Stimulated activated CD8-positive, alpha-beta memory T cell treated with anti-CD3 and anti-CD28 coated beads, Interleukin-7, amount 100 ng/mL, for 48 hours (primary cell): ENCODE data around the gene SHF.
"Not testable (repeated sequence)": the region's sequence is repeated elsewhere in the genome, so short reads cannot be mapped to it uniquely, and the experiment has no call there.

Source experiments
- DNase-seq, 2 donors: peaks; one replicate each; pipeline ENCODE4 v3.0.0-alpha.2; 2020; ENCODE audit warnings: low read depth in 1 of 2; ENCODE audit errors: extremely low read depth in 1 of 2

Gene SHF, protein sequence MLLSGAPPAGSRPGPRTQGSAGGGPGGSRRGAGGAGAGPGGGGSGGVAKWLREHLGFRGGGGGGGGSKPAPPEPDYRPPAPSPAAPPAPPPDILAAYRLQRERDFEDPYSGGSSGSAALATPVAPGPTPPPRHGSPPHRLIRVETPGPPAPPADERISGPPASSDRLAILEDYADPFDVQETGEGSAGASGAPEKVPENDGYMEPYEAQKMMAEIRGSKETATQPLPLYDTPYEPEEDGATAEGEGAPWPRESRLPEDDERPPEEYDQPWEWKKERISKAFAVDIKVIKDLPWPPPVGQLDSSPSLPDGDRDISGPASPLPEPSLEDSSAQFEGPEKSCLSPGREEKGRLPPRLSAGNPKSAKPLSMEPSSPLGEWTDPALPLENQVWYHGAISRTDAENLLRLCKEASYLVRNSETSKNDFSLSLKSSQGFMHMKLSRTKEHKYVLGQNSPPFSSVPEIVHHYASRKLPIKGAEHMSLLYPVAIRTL

DNA sequence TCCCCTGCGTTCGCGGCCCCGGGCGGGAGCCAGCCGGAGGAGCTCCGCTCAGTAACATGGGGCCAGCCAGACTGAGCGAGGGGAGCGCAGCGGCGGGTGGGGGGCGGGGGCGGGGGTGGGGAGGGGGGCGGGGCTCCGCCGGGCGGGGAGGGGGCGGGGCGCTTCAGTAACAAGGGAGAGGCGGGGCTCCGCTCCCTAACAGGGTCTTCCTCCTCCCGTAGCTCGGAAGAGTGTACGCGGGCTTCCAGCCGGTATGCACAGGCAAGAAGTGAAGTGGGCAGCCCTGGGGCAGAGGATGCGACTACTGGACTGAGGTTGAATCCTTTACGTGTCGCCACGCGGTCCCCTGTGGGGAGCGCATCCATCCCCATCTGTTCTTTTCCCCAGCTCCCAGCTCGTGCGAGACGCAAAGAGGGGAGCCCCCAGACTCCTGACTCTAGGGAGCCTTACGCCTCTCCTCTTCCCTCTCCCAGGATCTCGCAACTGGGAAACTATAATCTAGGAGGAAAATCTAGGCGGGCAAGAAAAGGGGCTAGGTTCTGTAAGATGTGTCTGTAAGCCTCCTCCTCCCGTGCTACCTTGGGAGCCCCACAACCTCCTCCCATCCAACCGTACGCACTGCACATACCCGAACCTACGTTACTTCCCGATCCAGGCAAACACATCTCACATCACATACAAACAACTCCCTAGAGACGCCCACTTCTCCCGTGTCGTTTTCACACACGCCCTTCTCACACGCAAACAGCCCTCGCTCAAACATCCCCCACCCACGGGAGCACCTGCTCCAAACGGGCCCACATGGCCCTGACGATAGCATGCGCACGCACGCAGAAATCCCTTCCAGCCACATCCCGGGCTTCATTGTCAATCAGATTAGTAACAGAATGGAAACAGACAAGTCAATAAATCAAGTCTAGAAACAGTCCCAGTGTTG lies at the start of gene SHF:
TSS of gene SHF (minus strand) at position 73 of the 937 bp plus-strand sequence. CDS start at position 58, 15 bp downstream.
- peak in 1 of 2 donors; percentile 65 for DNase-seq

DNA sequence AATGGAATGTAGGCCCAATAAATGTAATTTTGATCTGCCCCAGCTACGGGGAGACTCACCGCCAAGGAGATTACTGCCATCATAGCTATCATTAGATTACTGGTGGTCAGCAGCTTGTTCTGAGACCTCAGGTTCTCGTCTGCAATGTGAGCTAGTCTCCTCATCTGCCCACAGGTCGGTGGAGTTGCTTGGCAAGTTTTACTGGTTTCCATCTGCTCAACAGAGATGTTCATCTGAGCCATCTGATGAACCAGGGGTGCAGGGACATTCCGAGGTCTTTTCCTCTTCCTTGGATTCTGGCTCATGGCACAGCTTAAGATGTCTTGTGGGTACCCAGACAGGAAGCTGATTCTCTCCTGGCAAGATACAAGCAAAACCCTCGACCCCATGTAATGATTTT lies 49.0 kb upstream of the SHF start:
- not testable (repeated sequence) for DNase-seq

DNA sequence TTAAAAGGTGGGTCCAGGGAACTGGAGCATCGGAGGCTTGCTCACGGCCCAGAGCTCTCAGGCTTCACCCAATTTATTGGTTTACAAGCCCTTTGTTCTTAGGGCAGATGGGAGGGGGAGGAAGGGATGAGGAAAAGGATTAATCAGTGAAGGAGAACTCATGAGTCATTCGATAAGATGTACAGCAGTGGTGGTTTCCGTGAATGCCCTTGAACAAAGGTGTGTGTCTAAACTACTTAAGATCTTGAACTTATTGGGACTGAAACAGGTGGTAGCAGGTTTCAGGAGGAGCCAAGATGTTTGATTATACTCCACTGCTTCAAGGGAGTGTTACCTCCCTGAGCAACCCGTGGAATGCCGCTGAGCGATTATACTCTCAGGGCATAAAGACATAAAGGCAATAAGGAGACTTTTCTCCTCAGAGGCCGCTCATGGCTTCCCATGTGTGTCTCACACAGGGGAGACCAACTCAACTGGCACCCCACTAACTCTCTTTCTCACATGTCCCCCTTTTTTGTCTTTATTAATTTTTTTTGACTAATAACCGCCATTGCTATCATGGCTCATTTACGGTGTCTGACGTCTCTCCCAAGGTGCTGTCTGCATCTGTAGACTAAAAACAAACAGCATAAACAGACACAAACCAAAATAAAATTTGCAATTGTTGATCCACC lies 46.9 kb upstream of the SHF start:
- no peak for DNase-seq

DNA sequence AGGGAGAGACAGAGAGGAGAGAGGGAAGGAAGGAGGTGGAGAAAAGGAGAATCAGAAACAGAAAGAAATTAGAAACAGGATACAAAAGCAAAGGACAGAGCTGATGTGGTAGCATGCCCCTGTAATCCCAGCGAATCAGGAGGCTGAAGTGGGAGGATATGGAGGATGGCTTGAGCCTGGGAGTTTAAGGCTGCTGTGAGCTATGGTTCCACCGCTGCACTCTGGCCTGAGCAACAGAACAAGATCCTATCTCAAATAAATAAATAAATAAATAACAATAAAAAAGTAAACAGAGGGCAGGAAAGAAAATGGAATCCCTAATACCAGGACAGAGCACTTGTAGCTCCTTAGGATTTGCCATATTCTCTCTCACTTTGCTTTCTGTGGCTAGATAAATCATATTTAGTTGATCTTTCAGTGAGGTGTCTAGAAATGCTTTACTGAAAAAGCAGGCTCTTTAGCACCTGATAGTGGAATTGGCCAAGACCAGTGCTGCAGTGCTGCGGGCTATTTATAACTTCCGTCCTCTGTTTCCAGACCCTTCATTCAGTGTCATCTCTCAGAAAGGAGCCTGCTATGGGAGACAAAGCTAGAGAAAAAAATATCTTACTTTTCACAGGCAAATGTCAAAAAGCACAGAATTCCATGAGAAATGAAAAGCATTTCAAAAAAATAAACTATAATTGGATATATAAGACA lies 44.2 kb upstream of the SHF start:
- DNase-seq, result no peak

DNA sequence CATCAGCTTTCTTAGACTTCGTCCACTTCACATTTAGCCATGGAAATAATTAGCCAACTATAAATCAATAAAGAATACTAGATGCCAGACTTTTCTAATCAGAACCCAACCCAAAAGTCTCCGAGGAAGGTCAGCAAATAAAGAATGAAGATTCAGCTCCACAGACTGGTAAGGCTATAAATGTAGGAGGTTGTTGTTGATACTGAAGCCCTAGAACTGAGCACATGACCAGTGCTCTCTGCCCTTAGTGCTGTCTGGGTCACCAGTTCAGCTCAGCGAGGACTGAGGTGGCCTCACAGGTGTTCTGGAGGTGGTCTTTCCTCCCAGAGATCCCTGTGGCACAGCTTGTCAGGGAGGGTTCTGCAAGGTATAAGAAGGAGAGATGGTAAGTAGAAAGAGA lies 43.4 kb upstream of the SHF start:
- DNase-seq, result no peak

DNA sequence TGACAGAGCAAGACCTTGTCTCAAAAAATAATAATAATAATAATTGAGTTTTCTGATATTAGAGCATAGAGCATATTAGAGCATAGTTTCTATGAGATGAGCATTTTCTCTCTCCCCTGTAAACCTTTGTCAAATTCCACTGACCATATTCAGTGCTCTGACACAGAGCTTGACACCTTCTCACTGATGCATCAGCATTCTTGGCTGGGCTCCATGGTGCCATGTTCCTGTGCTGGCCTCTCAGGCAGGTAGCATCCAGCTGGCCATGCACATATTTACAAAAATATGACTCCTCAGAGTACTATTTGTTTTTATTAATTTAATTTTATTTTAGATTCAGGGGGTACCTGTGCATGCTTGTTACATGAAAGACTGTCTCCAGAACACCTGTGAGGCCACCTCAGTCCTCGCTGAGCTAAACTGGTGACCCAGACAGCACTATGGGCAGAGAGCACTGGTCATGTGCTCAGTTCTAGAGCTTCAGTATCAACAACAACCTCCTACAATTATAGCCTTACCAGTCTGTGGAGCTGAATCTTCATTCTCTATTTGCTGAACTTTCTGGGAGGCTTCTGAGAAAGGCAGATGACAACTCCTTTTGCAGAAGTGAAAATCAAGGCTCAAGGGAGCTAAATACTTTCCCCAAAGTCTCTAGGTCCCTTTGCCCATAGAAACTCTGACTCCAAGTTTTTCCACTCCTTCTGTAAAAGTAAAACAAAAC lies 42.6 kb upstream of the SHF start:
- DNase-seq, result no peak

DNA sequence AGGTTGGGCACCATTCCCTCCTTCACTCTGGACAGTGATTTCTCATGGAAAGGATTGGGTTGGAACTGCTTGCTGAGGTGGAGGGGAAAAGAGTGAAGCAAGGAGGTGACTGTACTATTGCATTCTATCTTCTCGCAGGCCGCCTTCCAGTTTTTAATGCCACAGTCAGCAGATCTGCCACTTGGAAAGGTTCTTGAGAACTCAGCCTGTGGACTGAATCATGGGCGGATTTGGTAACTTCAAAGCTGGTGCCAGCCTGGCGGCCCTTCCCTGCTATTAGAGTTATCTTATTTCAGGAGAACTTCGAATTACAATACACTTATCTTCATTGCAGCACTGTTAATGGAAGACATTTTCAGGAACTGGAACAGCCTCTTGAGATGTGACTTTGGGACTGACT lies 41.2 kb upstream of the SHF start:
- DNase-seq, result no peak

DNA sequence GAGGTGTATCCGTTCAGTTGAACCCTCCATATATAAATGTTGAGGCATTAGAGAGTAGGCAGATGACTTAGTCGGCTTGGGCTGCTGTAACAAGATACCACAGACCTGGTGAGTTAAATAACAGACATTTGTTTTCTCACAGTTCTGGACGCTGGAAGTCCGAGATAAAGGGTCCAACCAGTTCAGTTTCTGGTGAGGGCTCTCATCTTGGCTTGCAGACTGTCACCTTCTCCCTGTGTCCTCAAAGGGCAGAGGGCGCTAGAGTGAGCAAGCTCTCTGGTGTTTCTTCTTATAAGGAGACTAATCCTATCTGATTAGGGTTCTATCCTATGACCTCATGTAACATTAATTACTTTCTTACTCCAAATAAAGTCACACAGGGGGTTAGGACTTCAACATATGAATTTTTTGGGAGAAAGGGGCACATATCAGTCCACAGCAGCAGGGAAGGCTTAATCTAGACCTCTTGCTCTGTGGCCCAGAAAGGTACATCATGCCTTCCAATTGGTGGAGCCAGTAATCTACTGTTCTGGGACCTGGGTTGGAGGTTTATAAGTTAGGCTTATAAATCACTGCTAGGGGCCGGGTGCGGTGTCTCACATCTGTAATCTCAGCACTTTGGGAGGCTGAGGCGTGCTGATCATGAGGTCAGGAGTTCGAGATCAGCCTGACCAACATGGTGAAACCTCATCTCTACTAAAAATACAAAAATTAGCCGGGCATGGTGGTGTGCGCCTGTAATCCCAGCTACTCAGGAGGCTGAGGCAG lies 37.9 kb upstream of the SHF start:
- DNase-seq, result no peak

DNA sequence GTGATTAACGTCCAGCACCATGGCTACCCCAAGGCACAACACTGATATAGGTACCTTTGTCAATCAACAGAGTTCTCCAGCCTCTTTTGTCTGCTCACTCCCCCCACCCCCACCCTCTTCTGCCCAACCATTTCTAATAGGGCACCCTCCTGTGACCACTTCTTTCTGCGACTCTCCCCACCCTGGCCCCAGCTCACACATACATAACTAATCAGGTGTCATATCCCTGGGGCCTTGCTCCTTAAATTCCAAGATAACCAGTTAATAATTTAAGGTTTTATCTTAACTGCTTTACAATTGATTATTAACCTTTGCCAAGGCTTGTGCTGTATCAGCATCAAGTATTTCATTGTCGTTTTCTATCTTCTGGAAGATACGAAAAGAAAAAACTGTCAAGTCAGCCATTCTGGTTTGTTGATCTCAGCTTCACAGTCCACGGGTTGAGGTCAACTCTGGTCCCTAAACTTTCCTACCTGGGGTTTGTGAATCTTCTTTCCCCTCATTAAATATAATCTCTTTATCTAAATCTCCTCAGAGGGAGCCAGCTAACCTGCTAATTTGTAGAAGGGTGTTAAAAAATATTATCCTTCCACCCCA lies 37.0 kb upstream of the SHF start:
- no peak for DNase-seq

DNA sequence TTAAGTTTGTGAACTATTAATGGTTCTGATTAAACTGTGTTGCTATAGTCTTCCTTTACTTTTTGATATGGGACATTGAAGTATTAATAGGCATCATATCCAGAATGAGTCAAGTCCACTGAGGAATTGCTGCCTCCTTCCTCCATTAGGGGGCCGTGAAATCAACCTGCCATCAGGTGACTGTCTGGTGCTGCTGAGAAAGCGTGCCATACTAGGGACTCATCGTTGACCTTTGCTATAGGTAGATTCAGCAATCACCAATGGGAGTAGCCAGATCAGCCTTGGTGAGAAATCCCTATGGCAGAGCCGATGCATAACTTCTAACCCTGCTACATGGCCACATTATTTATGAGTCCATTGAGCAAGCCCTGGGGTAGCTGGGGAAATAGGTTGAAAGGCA lies 34.2 kb upstream of the SHF start:
- no peak for DNase-seq

DNA sequence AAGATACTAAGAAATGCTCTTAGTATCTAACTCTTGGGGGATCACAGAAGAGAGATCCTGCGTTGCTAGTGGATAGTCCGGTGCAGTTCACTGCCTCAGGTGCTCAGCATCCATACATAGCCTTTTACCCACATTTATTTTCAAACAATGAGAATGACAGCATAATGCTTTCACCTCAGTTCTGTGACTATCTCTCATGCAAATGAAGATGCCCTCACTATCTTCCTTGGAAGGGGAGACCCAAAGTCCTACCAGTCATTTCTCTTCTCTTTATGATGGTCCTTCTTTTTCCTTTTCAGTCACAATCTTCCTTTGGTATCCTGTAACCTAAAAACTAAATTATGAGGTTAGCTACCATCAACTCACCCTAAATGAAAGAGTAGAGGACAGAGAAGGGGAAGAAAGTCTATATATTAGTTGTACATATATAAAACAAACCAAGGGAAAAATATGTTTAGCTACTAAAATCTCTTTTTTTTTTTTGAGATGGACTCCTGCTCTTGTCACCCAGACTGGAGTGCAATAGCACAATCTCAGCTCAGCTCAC lies 33.4 kb upstream of the SHF start:
- no peak for DNase-seq

DNA sequence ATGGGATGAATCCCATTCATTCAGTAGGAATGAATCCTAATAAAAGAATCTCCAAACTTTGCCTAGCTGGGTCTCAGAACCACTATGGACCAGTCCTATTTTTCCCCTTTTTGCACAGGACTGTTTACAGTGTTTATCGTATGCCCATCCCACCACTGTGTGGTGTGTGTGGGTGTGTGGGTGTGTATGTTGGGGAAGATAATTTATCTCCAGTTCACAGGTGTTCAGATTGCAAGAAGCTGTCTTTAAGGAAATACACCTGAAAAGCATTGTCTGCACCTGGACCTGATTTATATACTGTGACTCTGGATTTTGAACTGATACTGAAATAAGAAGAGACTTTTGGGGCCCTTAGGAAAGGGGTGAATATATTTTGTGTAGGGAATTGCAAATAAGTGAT lies 24.7 kb upstream of the SHF start:
- DNase-seq, result no peak

DNA sequence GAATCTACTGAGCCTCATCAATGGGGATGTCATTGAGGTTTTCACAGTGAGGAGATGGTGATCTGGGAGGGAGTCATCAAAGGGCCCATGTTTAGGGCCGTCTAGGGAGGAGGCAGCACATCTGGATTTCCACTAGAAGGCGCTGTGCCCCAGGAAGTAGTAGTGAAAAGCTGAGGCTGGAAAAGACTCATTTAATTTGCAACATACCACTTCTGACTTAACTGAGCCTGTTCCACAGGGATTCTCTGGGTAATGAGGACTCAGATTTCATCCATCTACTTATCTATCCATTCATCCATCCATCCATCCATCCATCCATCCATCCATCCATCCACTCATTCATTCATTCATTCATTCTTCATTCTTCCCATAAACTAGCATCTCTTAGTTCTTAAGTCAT lies 17.4 kb upstream of the SHF start:
- peak in 1 of 2 donors; percentile 56 for DNase-seq

DNA sequence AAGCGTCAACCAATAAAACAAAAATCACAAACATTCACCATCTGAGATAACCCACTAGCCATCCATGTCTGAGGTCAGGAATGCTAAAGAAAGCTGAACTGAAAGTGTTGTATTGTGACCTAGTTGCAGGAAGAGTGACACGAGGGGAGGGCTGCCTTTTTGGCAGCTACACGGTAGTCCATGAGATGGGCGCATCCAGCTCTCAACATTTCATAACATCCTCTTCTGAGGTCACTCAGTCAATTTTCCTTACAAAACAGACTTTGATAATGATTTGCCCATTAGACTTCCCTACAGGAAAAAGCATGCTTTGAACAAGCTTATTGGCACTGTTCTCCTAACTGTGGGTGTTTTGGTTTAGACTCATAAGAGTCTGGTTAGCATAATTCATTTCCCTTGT lies 15.4 kb upstream of the SHF start:
- no peak for DNase-seq

DNA sequence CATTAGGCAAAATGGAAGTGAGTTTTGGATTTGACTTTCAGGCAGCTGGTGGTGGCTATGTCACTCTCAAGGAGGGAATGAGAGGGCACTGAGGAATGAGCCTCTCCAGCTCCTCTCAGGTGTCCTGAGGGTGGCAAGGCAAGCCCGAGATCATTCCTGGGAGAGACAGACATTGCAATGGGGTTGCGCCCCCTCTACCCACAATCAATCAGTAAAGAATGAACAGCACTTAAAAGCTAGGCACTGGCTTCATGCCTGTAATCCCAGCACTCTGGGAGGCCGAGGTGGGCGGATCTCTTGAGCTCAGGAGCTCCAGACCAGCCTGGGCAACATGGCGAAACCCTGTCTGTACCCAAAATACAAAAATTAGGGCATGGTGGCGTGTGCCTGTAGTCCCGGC lies 14.1 kb upstream of the SHF start:
- no peak for DNase-seq

DNA sequence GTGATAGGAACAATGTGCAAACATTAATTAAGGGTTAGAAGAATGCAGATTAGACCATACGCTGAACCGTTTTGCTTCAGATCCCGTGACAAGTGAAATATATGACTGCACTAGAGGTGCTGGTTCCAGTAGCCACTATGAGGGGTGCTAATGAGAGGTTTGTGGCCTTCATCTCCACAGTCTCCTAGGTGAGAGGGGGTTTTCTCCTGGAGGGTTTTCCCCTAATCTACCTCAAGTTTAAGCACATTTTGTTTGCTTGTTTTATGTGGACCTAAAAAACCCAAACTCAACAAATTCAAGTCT lies 13.7 kb upstream of the SHF start:
- DNase-seq, result no peak

DNA sequence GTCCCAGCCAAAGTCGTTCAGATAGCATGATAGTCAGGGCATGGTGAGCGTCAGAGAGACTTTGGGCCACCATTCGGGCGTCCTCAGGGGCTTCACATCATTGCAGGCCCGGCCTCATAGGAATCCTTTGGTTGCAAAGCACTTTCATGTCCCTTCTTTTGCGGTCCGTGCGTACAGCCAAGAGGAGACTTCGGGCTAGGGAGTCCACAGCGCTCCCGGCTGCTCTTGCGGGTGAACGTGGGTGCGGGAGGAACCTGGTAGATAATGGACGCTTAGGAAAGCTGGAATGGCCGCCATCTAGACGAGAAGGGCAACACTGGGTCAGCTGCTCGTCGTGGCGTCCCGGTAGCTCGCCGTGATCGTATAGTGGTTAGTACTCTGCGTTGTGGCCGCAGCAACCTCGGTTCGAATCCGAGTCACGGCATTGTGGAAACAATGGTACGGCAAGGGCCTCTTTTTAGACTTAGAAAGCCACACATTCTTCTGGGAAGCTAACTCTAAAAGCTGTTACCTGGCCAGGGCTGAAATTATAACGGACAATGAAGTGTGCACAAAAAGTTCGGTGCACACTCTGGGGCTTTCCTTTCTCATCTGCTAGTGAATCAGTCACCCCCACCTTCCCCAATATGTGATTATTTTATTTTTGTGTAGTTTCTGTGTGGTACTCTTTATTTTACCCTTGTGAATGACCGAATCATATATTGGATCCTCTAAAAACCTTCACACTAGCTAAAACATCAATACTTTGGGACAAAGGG lies 13.2 kb upstream of the SHF start:
- peak; percentile 58 to 71 for DNase-seq
